Stomach (tissue), 9 donors: ENCODE results near the gene UHRF2. TPM values are rescaled to one million over a fixed set of nuclear protein-coding genes. Genes with fewer than 3 reads are reported as not detected.

Source experiments
- DNase-seq, 2 donors: peaks; one replicate each; pipeline versions ENCODE4 v3.0.0 to v3.0.0-alpha.2; 2013 to 2019
- H3K27ac ChIP-seq, 5 donors: fragments of 200-600 bp in 4 of 5; sonication (generic) in 4 of 5; one replicate each; pipeline ENCODE4 v1.5.1; 2013 to 2019; ENCODE audit warnings: mild to moderate bottlenecking in 1 of 5, moderate library complexity in 1 of 5
- H3K27me3 ChIP-seq, 3 donors: fragments of 200-600 bp; sonication (generic); one replicate each; pipeline ENCODE4 v1.5.1; 2017 to 2019; ENCODE audit warnings: mixed run types in 1 of 3
- H3K36me3 ChIP-seq, 4 donors: fragments of 200-600 bp; sonication (generic); 1 replicate in 3 of 4; 2 replicates in 1 of 4; pipeline ENCODE4 v1.5.1; 2016 to 2019
- H3K4me1 ChIP-seq, 4 donors: fragments of 200-600 bp; sonication (generic); one replicate each; pipeline ENCODE4 v1.5.1; 2016 to 2019
- H3K4me3 ChIP-seq, 4 donors: fragments of 200-600 bp; sonication (generic) in 3 of 4; one replicate each; pipeline ENCODE4 v1.5.1; 2016 to 2019; ENCODE audit warnings: mild to moderate bottlenecking in 1 of 4
- H3K9me3 ChIP-seq, 4 donors: fragments of 200-600 bp; sonication (generic); one replicate each; pipeline ENCODE4 v1.5.1; 2016 to 2019
- CTCF ChIP-seq, 7 experiments: fragments of 450-650 bp in 4 of 7; fragments of 200-600 bp in 3 of 7; sonication (generic) in 3 of 7; IDR thresholded peaks; one replicate each; pipeline ENCODE4 v1.5.1; 2016 to 2019; ENCODE audit warnings: antibody characterized with exemption in 7 of 7, control low read depth in 2 of 7, mild to moderate bottlenecking in 1 of 7
- EP300 ChIP-seq: sonication (generic); formaldehyde crosslinking; IDR thresholded peaks from one replicate; pipeline ENCODE4 v1.6.1; 2017; ENCODE audit warnings: antibody characterized with exemption
- POLR2A ChIP-seq, 4 donors: fragments of 450-650 bp; IDR thresholded peaks; one replicate each; pipeline ENCODE4 v1.6.1; 2016; ENCODE audit warnings: antibody characterized with exemption in 4 of 4, control low read depth in 2 of 4, mild to moderate bottlenecking in 1 of 4, moderate library complexity in 1 of 4
- POLR2AphosphoS5 ChIP-seq, 3 donors: sonication (generic); formaldehyde crosslinking; IDR thresholded peaks; one replicate each; pipeline ENCODE4 v1.6.1; 2016; ENCODE audit warnings: antibody characterized with exemption in 3 of 3
- WGBS, 5 donors: extraction: QIAGEN DNeasy Blood & Tissue Kit in 3 of 5; methylation state at CpG; one replicate each; pipeline versions ENCODE4 v1.1.5 to v1.1.7; 2013 to 2018; 5-methylcytosine and 5-hydroxymethylcytosine counted together
- intact Hi-C: fragments of 100-400 bp; cut with DNase I; formaldehyde crosslinking; loops from one replicate; pipeline ENCODE4 v1.15.1; 2023; ENCODE audit warnings: low total_unique reads
- polyA plus RNA-seq, 3 donors: library from polyadenylated mRNA; stranded (reverse); fragments of 200-250 nt; gene quantifications; one replicate each; pipeline ENCODE4 v1.2.3, GENCODE V29; 2013
- total RNA-seq, 5 donors: library from RNA; depleted of rRNA; stranded (reverse); fragments of >200 nt; gene quantifications; one replicate each; pipeline versions ENCODE4 v1.1.0 to v1.2.3, GENCODE V29; 2014 to 2016
- donor health status: healthy with polysubstance abuse.
- donor health status: Bipolar disorder and iron deficiency.
- donor health status: healthy.

UHRF2 gene
- total and polyA plus RNA-seq, 8 donors = 9.4 to 114 (median 49.3) TPM

- Histone ChIP-seq H3K27me3 (no peaks in the 10 kb centered on the region), H3K9me3 (no peaks in the 10 kb centered on the region), H3K36me3 (peaks cover 3 to 14% (median 11%) of the 10 kb centered on the region in 4 donors), H3K4me1 (peaks cover 16 to 61% (median 44%) of the 10 kb centered on the region in 4 donors), H3K27ac (no peak overlapping the region), H3K4me3 (no peak overlapping the region)
- TF ChIP-seq CTCF (IDR thresholded peaks at IDR 0.05) = no peak
- no peak for TF ChIP-seq POLR2A (IDR thresholded peaks at IDR 0.05)
- TF ChIP-seq EP300 = no peak
- no peak for TF ChIP-seq POLR2AphosphoS5 (IDR thresholded peaks at IDR 0.05)
- intact Hi-C loops = no loop called here
- DNase-seq = no peak
These were observed 18.0 kb downstream of the UHRF2 start for GRCh38 chr9:6431038-6431437.

GRCh38 chr9:6433410-6433809 is 20.4 kb downstream of the UHRF2 start:
- H3K36me3 ChIP-seq = peaks cover 3 to 21% (median 20%) of the 10 kb centered on the region in 4 donors
- WGBS, 5 donors = 46 to 69% (median 63%) methylated on average over 2 of the region's 2 CpGs
- TF ChIP-seq POLR2AphosphoS5 (IDR thresholded peaks at IDR 0.05) (no peak), EP300 (no peak), POLR2A (IDR thresholded peaks at IDR 0.05) (no peak), CTCF (IDR thresholded peaks at IDR 0.05) (no peak)
- no peaks in the 10 kb centered on the region for H3K27me3 ChIP-seq
- intact Hi-C loops = no loop called here
- H3K4me3 ChIP-seq = no peak overlapping the region
- H3K4me1 ChIP-seq = peaks cover 16 to 71% (median 42%) of the 10 kb centered on the region in 4 donors
- no peaks in the 10 kb centered on the region for H3K9me3 ChIP-seq
- H3K27ac ChIP-seq = no peak overlapping the region
- no peak for DNase-seq

GRCh38 chr9:6439051-6439703 is 26.2 kb downstream of the UHRF2 start:
- TF ChIP-seq POLR2A (IDR thresholded peaks at IDR 0.05) = no peak
- TF ChIP-seq EP300 = no peak
- TF ChIP-seq POLR2AphosphoS5 (IDR thresholded peaks at IDR 0.05) = no peak
- no peak for TF ChIP-seq CTCF (IDR thresholded peaks at IDR 0.05)
- WGBS, 5 donors = 70 to 81% (median 75%) methylated on average over 9 of the region's 9 CpGs
- H3K9me3 ChIP-seq = no peaks in the 10 kb centered on the region
- no peak overlapping the region for H3K4me3 ChIP-seq
- H3K27me3 ChIP-seq = no peaks in the 10 kb centered on the region
- H3K27ac ChIP-seq = no peak overlapping the region
- intact Hi-C loops = no loop called here
- peaks cover 3 to 20% (median 18%) of the 10 kb centered on the region in 4 donors for H3K36me3 ChIP-seq
- DNase-seq = no peak
- peaks cover 6 to 77% (median 32%) of the 10 kb centered on the region in 4 donors for H3K4me1 ChIP-seq

GRCh38 chr9:6440405-6440804 is 27.4 kb downstream of the UHRF2 start:
- Histone ChIP-seq H3K9me3 (no peaks in the 10 kb centered on the region), H3K36me3 (peaks cover 0 to 10% (median 8%) of the 10 kb centered on the region in 4 donors), H3K27ac (no peak overlapping the region), H3K4me1 (peaks cover 6 to 80% (median 35%) of the 10 kb centered on the region in 4 donors), H3K27me3 (no peaks in the 10 kb centered on the region), H3K4me3 (no peak overlapping the region)
- no peak for TF ChIP-seq POLR2A (IDR thresholded peaks at IDR 0.05)
- TF ChIP-seq CTCF (IDR thresholded peaks at IDR 0.05) = no peak
- no peak for TF ChIP-seq EP300
- TF ChIP-seq POLR2AphosphoS5 (IDR thresholded peaks at IDR 0.05) = no peak
- intact Hi-C loops = no loop called here
- DNase-seq = no peak
- WGBS, 5 donors = 70 to 72% (median 71%) methylated on average over 3 of the region's 3 CpGs
